ENCODE measurements around the gene DYNC1LI1. TPM values are rescaled to one million over a fixed set of nuclear protein-coding genes. Genes with fewer than 3 reads are reported as not detected.

Gene DYNC1LI1
- total and polyA plus RNA-seq, 2 of the 4 experiments (the other 2 are of a cell fraction): 25.2 to 30.8 TPM

GRCh38 chr3:32553973-32554372 lies 16.7 kb downstream of the DYNC1LI1 start:
- no peak for ATAC-seq (ENCODE audit: low read depth)
- no peak overlapping the region for H2BK120ac ChIP-seq (ENCODE audit: low read depth, low read length)
- ChIA-PET CTCF (no interaction called here), POLR2A (ENCODE audit: unreplicated experiment) (no interaction called here)
- H3K9me3 ChIP-seq (ENCODE audit: control insufficient read depth, insufficient read depth, low read length): no peaks in the 10 kb centered on the region
- H3K18ac ChIP-seq (ENCODE audit: low read depth, low read length): no peak overlapping the region
- no peak overlapping the region for H2BK5ac ChIP-seq (ENCODE audit: low read depth, low read length, poor library complexity, severe bottlenecking)
- H3K79me1 ChIP-seq (ENCODE audit: low read depth in 1 of 2, low read length in 2 of 2): peaks cover 25 to 64% of the 10 kb centered on the region in 2 experiments
- H4K20me1 ChIP-seq (ENCODE audit: insufficient read depth, low read length): peaks cover 46% of the 10 kb centered on the region
- H3K4ac ChIP-seq (ENCODE audit: low read depth, low read length): no peak overlapping the region
- no peaks in the 10 kb centered on the region for H3K36me3 ChIP-seq (ENCODE audit: control insufficient read depth, insufficient read depth, low read length)
- no peak overlapping the region for H3K4me2 ChIP-seq (ENCODE audit: low read depth, low read length)
- H3K9me1 ChIP-seq (ENCODE audit: insufficient read depth, low read length): peaks cover 13% of the 10 kb centered on the region
- no peaks in the 10 kb centered on the region for H3K27me3 ChIP-seq (ENCODE audit: control insufficient read depth, insufficient read depth, low read length)
- H4K5ac ChIP-seq (ENCODE audit: low read depth, low read length): no peak overlapping the region
- H2AK9ac ChIP-seq (replicated peaks; ENCODE audit: low read depth, low read length, poor library complexity): no peak overlapping the region
- no peak for DNase-seq
- H3K9ac ChIP-seq (ENCODE audit: low read depth, low read length): no peak overlapping the region
- intact Hi-C loops (cut with micrococcal nuclease) (no loop called here), dilution Hi-C loops (cut with HindIII; ENCODE audit: low sequenced_read_pairs, unreplicated experiment) (no loop called here), in situ Hi-C loops (cut with MboI; ENCODE audit: low sequenced_read_pairs) (no loop called here)
- no peak overlapping the region for H4K8ac ChIP-seq (ENCODE audit: low read depth in 2 of 2, low read length in 2 of 2)
- no peak overlapping the region for H3K4me3 ChIP-seq (ENCODE audit: insufficient read depth, low read depth, low read length)
- H2BK15ac ChIP-seq (ENCODE audit: low read depth, low read length): no peak overlapping the region
- no peak overlapping the region for H3K14ac ChIP-seq (replicated peaks; ENCODE audit: low read depth, low read length)
- H3K4me1 ChIP-seq (ENCODE audit: control insufficient read depth, insufficient read depth, low read length): peaks cover 4% of the 10 kb centered on the region; the same call in 1 of the 2 replicates
- H2AK5ac ChIP-seq (ENCODE audit: low read depth, low read length): no peak overlapping the region
- H3K27ac ChIP-seq (ENCODE audit: insufficient read depth, low read length): no peak overlapping the region
- H2AFZ ChIP-seq (replicated peaks; ENCODE audit: low read length, poor library complexity): no peak overlapping the region
- BruUV-seq (replicated peaks): no TSS peak
- no peak overlapping the region for H3K56ac ChIP-seq (ENCODE audit: extremely low read depth, insufficient read depth, low read length)
- TF ChIP-seq RAD21 (IDR thresholded peaks at IDR 0.05; ENCODE audit: low read length): no peak
- H2BK20ac ChIP-seq (ENCODE audit: low read depth, low read length): no peak overlapping the region
- H3K23ac ChIP-seq (ENCODE audit: low read depth, low read length): no peak overlapping the region
- H4K91ac ChIP-seq (ENCODE audit: insufficient read depth, low read depth, low read length): no peak overlapping the region

All from IMR-90 (cell line).